ENCODE data around the gene OR2G3. TPM values are rescaled to one million over a fixed set of nuclear protein-coding genes. Genes with fewer than 3 reads are reported as not detected.

Gene OR2G3
- polyA plus RNA-seq, 1 donor (not counting 4 experiments of a cell fraction or from before 2014, with no cell fraction given): not detected

DNA sequence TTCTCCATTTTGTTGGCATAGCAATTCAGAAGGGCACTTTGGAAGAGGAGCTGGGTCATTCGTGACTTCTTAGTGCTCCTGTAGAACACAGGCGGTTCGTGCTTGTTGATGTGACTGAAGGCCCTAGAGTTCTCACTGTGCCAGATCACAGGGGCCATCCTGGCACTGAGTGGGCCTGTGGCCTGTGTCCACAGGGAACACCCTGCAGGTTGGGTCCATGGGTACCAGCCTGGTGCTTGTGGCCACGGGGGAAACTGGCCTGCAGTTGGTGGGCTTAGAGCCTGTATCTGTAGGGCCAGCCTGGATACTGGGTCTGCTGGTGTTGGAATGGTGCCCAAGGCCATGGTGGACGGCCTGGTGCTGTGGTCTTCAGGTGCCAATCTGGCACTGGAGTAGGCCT lies 9.2 kb downstream of the OR2G3 start:
- Histone ChIP-seq H4K20me1 (ENCODE audit: control insufficient read depth, extremely low read depth, insufficient read depth, low read length) (no peaks in the 10 kb centered on the region), H3K4me2 (ENCODE audit: control insufficient read depth, extremely low read depth, insufficient read depth, low read depth, low read length) (no peak overlapping the region), H3K9me3 (ENCODE audit: control insufficient read depth, low read depth, low read length) (peaks cover 1% of the 10 kb centered on the region), H2AFZ (ENCODE audit: control insufficient read depth, low read length) (no peak overlapping the region), H3K4me1 (ENCODE audit: control insufficient read depth, extremely low read depth, insufficient read depth, low read length) (no peaks in the 10 kb centered on the region), H3K9ac (ENCODE audit: control insufficient read depth, extremely low read depth, insufficient read depth, low read length) (no peak overlapping the region), H3K27me3 (ENCODE audit: control insufficient read depth, extremely low read depth, insufficient read depth, low read length) (no peaks in the 10 kb centered on the region), H3K36me3 (ENCODE audit: control insufficient read depth in 2 of 2, extremely low read depth in 1 of 2, insufficient read depth in 2 of 2, low read length in 2 of 2) (no peaks in the 10 kb centered on the region), H3K27ac (ENCODE audit: control insufficient read depth, insufficient read depth, low read length) (no peak overlapping the region), H3K9me1 (ENCODE audit: control insufficient read depth, extremely low read depth, insufficient read depth, low read length) (no peaks in the 10 kb centered on the region), H3K79me2 (ENCODE audit: control insufficient read depth, insufficient read depth, low read length) (no peaks in the 10 kb centered on the region), H3K4me3 (ENCODE audit: control insufficient read depth in 2 of 3, extremely low read depth in 1 of 3, insufficient read depth in 2 of 3, low read depth in 1 of 3, low read length in 3 of 3) (no peak overlapping the region)
- no peak for FAIRE-seq
- DNase-seq (ENCODE audit: low read depth, low spot score): no peak
- dilution Hi-C loops (cut with MboI; ENCODE audit: extremely low pct_ligation_motif_present, low sequenced_read_pairs): no loop called here
- TF ChIP-seq, protein P1, sequence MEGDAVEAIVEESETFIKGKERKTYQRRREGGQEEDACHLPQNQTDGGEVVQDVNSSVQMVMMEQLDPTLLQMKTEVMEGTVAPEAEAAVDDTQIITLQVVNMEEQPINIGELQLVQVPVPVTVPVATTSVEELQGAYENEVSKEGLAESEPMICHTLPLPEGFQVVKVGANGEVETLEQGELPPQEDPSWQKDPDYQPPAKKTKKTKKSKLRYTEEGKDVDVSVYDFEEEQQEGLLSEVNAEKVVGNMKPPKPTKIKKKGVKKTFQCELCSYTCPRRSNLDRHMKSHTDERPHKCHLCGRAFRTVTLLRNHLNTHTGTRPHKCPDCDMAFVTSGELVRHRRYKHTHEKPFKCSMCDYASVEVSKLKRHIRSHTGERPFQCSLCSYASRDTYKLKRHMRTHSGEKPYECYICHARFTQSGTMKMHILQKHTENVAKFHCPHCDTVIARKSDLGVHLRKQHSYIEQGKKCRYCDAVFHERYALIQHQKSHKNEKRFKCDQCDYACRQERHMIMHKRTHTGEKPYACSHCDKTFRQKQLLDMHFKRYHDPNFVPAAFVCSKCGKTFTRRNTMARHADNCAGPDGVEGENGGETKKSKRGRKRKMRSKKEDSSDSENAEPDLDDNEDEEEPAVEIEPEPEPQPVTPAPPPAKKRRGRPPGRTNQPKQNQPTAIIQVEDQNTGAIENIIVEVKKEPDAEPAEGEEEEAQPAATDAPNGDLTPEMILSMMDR (optimal IDR thresholded peaks at IDR 0.05 in 1 of 3, IDR thresholded peaks at IDR 0.05 in 1 of 3, conservative IDR thresholded peaks at IDR 0.05 in 1 of 3; ENCODE audit: extremely low read depth in 1 of 3, insufficient read depth in 2 of 3, low read length in 3 of 3): no peak
- TF ChIP-seq EZH2 (IDR thresholded peaks at IDR 0.05; ENCODE audit: low read length): no peak

DNA sequence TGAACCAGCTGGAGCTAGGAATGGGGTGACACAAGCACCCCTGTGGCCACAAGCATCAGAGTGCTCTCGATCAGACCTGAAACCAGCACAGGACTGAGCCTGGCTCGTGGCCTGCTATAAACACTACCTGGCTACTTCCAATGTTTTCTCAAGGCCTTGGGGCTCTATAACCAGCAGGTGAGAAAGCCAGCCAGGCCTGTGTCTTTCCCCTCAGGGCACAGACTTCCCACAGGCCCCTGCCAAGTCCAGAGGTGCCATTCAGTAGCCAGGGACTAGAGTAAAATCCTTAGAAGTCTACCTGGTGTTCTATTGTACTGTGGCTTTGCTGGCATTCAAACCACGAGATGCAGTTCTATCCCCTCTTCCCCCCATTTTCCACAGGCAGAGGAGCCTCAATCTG lies 22.6 kb downstream of the OR2G3 start:
- no peaks in the 10 kb centered on the region for H3K9me1 ChIP-seq (ENCODE audit: control insufficient read depth, extremely low read depth, insufficient read depth, low read length)
- DNase-seq (ENCODE audit: low read depth, low spot score): no peak
- H3K36me3 ChIP-seq (ENCODE audit: control insufficient read depth in 2 of 2, extremely low read depth in 1 of 2, insufficient read depth in 2 of 2, low read length in 2 of 2): no peaks in the 10 kb centered on the region
- TF ChIP-seq EZH2 (IDR thresholded peaks at IDR 0.05; ENCODE audit: low read length): no peak
- TF ChIP-seq, protein P1 (optimal IDR thresholded peaks at IDR 0.05 in 1 of 3, IDR thresholded peaks at IDR 0.05 in 1 of 3, conservative IDR thresholded peaks at IDR 0.05 in 1 of 3; ENCODE audit: extremely low read depth in 1 of 3, insufficient read depth in 2 of 3, low read length in 3 of 3): no peak
- no peak overlapping the region for H3K27ac ChIP-seq (ENCODE audit: control insufficient read depth, insufficient read depth, low read length)
- H3K4me3 ChIP-seq (ENCODE audit: control insufficient read depth in 2 of 3, extremely low read depth in 1 of 3, insufficient read depth in 2 of 3, low read depth in 1 of 3, low read length in 3 of 3): no peak overlapping the region
- no peak for FAIRE-seq
- no peaks in the 10 kb centered on the region for H3K27me3 ChIP-seq (ENCODE audit: control insufficient read depth, extremely low read depth, insufficient read depth, low read length)
- H4K20me1 ChIP-seq (ENCODE audit: control insufficient read depth, extremely low read depth, insufficient read depth, low read length): no peaks in the 10 kb centered on the region
- H3K4me2 ChIP-seq (ENCODE audit: control insufficient read depth, extremely low read depth, insufficient read depth, low read depth, low read length): no peak overlapping the region
- no peaks in the 10 kb centered on the region for H3K4me1 ChIP-seq (ENCODE audit: control insufficient read depth, extremely low read depth, insufficient read depth, low read length)
- H2AFZ ChIP-seq (ENCODE audit: control insufficient read depth, low read length): no peak overlapping the region
- H3K79me2 ChIP-seq (ENCODE audit: control insufficient read depth, insufficient read depth, low read length): no peaks in the 10 kb centered on the region
- dilution Hi-C loops (cut with MboI; ENCODE audit: extremely low pct_ligation_motif_present, low sequenced_read_pairs): no loop called here
- H3K9me3 ChIP-seq (ENCODE audit: control insufficient read depth, low read depth, low read length): no peaks in the 10 kb centered on the region
- H3K9ac ChIP-seq (ENCODE audit: control insufficient read depth, extremely low read depth, insufficient read depth, low read length): no peak overlapping the region

All from keratinocyte (primary cell).